HFF-Myc (cell line): ENCODE measurements around the gene TUG1.
A peak's percentile ranks its signal among the peaks of the same experiment; 100 is the strongest.

ENCODE experiments used
- DNase-seq: peaks from one replicate; pipeline ENCODE4 v3.0.0-alpha.2; 2011; ENCODE audit warnings: low read depth; ENCODE audit errors: extremely low read depth
- H3K4me3 ChIP-seq: replicated peaks from 2 replicates; pipeline ENCODE4 v1.5.1; 2011; ENCODE audit warnings: low read depth, mild to moderate bottlenecking, control low read depth, low read length
- TF ChIP-seq, protein P1 (sequence below): IDR thresholded peaks from 2 replicates; pipeline ENCODE4 v1.5.1; 2012; ENCODE audit warnings: mild to moderate bottlenecking, low read depth, low read length, control low read depth; ENCODE audit errors: missing control alignments

TUG1 gene

DNA sequence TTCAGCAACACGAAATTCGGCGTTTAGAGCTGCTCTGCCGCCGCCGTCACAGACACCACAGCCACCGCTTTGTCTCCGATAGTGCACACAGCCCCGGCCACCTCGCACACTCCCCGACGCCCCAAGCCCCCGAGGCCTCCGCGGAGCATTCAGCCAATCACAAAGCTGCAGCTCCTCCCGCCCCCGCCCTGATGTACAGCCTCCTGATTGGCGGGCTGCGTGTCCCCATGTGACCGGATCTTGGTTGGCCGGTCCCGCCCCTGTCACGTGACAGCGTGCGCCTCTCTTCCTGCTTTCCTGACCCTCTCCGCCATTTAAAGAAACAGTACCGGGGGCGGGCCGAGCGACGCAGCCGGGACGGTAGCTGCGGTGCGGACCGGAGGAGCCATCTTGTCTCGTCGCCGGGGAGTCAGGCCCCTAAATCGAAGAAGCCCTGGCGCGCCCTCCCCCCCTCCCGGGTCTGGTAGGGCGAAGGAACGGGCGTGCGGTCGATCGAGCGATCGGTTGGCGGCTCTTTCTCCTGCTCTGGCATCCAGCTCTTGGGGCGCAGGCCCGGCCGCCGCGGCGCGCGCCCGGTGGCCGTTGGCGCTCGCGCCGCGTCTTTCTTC is at the start of gene TUG1:
Gene TUG1 (plus strand): TSS at position 342 of the 608 bp plus-strand sequence.
- peak within 1 kb of the TSS; percentile 62 for H3K4me3 ChIP-seq
- TF ChIP-seq, protein P1, sequence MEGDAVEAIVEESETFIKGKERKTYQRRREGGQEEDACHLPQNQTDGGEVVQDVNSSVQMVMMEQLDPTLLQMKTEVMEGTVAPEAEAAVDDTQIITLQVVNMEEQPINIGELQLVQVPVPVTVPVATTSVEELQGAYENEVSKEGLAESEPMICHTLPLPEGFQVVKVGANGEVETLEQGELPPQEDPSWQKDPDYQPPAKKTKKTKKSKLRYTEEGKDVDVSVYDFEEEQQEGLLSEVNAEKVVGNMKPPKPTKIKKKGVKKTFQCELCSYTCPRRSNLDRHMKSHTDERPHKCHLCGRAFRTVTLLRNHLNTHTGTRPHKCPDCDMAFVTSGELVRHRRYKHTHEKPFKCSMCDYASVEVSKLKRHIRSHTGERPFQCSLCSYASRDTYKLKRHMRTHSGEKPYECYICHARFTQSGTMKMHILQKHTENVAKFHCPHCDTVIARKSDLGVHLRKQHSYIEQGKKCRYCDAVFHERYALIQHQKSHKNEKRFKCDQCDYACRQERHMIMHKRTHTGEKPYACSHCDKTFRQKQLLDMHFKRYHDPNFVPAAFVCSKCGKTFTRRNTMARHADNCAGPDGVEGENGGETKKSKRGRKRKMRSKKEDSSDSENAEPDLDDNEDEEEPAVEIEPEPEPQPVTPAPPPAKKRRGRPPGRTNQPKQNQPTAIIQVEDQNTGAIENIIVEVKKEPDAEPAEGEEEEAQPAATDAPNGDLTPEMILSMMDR = no peak
- DNase-seq = peak; percentile 87

DNA sequence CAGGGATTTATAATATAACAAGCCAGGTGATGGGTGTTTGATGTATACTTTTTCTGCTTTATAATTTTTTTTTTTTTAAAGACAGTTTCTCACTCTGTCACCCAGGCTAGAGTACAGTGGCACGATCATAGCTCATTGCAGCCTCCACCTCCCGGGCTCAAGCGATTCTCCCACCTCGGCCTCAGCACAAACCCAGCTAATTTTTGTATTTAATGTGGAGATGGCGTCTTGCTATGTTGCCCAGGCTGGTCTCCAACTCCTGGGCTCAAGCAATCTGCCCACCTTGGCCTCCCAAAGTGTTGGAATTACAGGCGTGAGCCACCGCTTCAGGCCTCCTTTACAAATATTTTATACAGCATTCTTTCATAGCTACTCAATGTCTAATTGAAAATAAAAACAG is 49.1 kb upstream of the TUG1 start:
- H3K4me3 ChIP-seq = no peak overlapping the region
- TF ChIP-seq, protein P1 = no peak
- DNase-seq = no peak

DNA sequence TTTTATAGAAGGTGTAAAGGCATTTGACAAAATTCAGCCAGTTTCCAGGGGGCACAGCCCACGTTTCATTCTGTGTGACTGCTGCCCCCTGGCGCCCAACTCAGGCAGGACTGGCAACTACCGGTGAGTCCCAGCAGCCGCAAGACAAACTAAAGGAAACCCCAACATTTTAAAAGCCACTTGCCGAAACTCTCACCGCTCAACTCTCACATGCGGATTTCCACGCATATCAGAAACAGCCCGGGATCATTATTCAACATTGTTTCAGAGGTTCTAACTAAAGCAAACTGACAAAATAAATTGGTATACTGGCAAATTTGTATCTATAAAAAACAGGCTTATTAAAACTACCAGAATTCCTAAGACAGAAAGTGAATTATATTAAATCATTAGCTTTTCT is 48.7 kb upstream of the TUG1 start:
- TF ChIP-seq, protein P1 = peak; percentile 94
- no peak overlapping the region for H3K4me3 ChIP-seq
- peak; percentile 9 for DNase-seq

DNA sequence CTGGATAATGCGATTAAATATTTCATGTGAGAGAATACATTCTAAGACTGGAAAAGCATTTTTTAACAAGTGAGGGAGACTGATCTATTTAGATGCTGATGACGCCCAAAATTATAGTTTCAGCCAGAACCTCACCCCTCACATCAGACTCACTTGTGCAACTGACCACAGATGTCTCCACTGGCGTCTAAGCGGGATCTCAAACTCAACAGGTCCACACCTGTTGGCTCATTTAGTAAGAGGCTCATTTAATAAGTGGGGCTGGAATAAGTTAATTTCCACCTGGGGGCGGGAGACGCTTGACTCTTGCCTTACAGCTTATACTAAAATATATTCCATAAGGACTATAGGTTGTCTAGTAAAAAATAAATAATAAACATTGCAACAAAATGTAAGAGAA is 48.0 kb upstream of the TUG1 start:
- TF ChIP-seq, protein P1 = no peak
- no peak overlapping the region for H3K4me3 ChIP-seq
- DNase-seq = no peak

DNA sequence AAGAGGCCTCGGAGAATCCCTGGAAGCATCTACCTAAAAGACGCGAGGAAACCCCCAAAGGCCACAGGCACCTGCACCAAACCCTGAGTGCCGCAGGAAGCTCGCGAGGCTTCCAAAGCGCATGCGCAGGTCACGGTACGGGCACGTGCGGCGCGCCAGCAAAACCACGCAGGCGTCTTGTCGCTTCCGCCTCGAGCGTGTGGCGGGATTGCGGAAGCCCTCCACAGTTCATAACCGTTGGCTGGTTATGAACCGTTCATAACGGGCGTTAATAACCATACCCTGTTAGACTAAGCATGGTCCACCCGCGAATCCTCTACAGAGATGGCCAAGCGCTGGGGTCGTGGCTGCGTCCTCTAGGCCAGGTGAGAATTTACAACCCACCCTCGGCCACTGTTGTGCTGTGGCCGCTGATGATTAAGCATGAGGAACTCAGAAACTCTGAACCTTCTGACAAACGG is 46.9 kb upstream of the TUG1 start:
- TF ChIP-seq, protein P1 = no peak
- peak overlapping the region; percentile 28 for H3K4me3 ChIP-seq
- peak; percentile 4 for DNase-seq

DNA sequence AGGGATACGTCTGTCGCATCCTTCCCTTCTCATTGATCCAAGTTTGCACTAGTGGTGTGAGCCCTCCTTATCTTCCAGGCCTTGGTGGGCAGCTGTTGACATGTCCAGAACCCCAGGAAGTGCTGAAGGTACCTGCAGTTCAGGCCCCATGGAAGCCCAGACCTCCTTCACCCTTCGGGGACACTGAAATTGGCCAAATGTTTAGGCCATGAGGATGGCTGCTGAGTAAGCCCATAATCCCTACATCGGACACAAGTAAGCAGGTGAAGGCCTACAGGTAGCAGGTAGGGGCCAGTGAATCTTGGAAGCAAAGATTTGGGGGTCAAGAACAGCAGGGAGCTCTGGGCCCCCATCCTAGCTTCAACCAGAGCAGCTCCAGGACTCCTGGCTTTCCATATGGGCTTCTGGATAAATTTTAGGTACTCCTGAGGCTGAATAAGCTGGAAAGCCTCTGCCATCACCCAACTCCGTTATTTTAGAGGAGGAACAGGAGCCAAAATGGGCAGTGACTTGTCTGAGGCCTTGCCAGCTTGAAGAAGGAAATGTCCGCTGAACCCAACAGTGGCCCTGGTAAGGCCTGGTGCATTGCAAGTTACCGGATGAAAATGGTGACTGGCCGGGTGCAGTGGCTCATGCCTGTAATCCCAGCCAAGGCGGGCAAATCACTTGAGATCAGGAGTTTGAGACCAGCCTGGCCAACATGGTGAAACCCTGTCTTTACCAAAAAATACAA is 45.7 kb upstream of the TUG1 start:
- no peak for DNase-seq
- no peak overlapping the region for H3K4me3 ChIP-seq
- TF ChIP-seq, protein P1 = no peak
